Measurements from ENCODE around the gene PSMA6. TPM values are rescaled to one million over a fixed set of nuclear protein-coding genes. Genes with fewer than 3 reads are reported as not detected.

Gene PSMA6
- total RNA-seq, 6 experiments from 2014 or later = 66.9 to 122 (median 81.1) TPM

GRCh38 chr14:35361141-35361480 lies 68.9 kb downstream of the PSMA6 start:
- H3K27me3 ChIP-seq = no peaks in the 10 kb centered on the region
- no peaks in the 10 kb centered on the region for H3K9me3 ChIP-seq
- DNase-seq = peak in 1 of 3 donors; percentile 22
- ATAC-seq = no peak
- H3K27ac ChIP-seq = no peak overlapping the region
- intact Hi-C loops (cut with DNase I) = no loop called here
- no peaks in the 10 kb centered on the region for H3K36me3 ChIP-seq
- 96% methylated on average over 4 of the region's 8 CpGs for WGBS (ENCODE audit: insufficient coverage, low coverage, low lambda C conversion rate, missing lambda C conversion rate)
- TF ChIP-seq POLR2A (IDR thresholded peaks at IDR 0.05) = no peak
- TF ChIP-seq CTCF (IDR thresholded peaks at IDR 0.05) = no peak
- no peak overlapping the region for H3K4me3 ChIP-seq
- peaks cover 0 to 8% (median 3%) of the 10 kb centered on the region in 4 donors for H3K4me1 ChIP-seq

GRCh38 chr14:35362450-35362849 lies 70.3 kb downstream of the PSMA6 start:
- DNase-seq = no peak
- H3K4me3 ChIP-seq = no peak overlapping the region
- no peaks in the 10 kb centered on the region for H3K36me3 ChIP-seq
- intact Hi-C loops (cut with DNase I) = no loop called here
- H3K27ac ChIP-seq = peak overlapping the region in 2 of 3 donors; percentile 31 to 69
- 41% methylated on average over 3 of the region's 3 CpGs for WGBS (ENCODE audit: insufficient coverage, low coverage, low lambda C conversion rate, missing lambda C conversion rate)
- peaks cover 0 to 12% (median 0%) of the 10 kb centered on the region in 4 donors for H3K4me1 ChIP-seq
- H3K27me3 ChIP-seq = no peaks in the 10 kb centered on the region
- no peaks in the 10 kb centered on the region for H3K9me3 ChIP-seq
- no peak for ATAC-seq
- TF ChIP-seq POLR2A (IDR thresholded peaks at IDR 0.05) (no peak), CTCF (IDR thresholded peaks at IDR 0.05) (no peak)

- no peak overlapping the region for H3K4me3 ChIP-seq
- peak overlapping the region in 1 of 3 donors; percentile 73 for H3K27ac ChIP-seq
- TF ChIP-seq POLR2A (IDR thresholded peaks at IDR 0.05) = no peak
- TF ChIP-seq CTCF (IDR thresholded peaks at IDR 0.05) = no peak
- H3K9me3 ChIP-seq = no peaks in the 10 kb centered on the region
- intact Hi-C loops (cut with DNase I) = no loop called here
- no peaks in the 10 kb centered on the region for H3K36me3 ChIP-seq
- H3K27me3 ChIP-seq = no peaks in the 10 kb centered on the region
- 65% methylated on average over 25 of the region's 25 CpGs for WGBS (ENCODE audit: insufficient coverage, low coverage, low lambda C conversion rate, missing lambda C conversion rate)
- peaks cover 0 to 12% (median 0%) of the 10 kb centered on the region in 4 donors for H3K4me1 ChIP-seq
- ATAC-seq = peak; percentile 32 to 59 (median 36)
- no peak for DNase-seq
These were observed 70.8 kb downstream of the PSMA6 start for GRCh38 chr14:35362911-35363374.

DNA sequence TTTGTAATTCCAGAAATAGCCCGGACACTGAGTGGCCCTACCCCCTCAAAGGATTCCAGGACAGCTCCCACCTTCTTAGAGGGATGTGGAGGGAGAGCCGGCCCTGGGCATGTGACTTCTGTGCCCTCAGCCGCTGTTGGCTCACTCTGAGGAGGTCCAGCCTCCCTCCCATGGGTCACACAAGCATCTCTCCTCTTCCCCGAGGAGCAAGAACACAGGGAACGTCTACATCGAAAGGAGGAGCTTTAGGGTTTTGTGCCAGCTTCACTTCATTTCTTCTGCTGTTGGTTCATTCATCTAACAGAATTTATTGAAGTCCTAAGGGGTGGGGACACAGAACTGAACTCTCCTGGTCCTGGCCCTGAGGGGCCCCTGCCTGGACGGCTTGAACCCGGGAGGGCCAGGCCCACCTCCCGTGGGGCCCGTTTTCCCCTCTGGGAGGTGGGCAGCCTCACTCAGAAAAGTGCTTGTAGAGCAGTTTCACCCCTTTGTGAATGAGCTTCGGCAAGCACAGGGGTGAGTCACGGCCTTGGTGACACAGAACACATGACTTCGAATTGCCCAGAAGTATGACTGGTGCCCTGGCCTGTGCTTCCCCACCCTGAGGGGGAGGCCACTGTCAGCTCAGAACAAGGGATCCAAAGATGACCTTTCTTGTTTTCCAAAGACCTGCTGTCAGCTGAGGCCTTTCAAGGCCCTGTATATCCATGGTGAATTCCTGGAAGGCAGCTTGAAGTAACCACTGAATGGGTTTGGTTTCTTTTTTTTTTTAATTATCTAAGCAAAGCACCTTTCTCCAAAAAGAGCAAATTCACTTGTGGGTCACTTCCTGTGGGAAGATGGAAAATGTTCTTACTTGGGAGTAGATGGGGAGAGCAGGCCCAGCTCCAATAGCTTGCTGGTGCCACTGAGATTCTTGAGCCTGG lies 73.2 kb downstream of the PSMA6 start:
- no peaks in the 10 kb centered on the region for H3K9me3 ChIP-seq
- peak overlapping the region; percentile 24 to 56 (median 40) for H3K27ac ChIP-seq
- H3K4me3 ChIP-seq = no peak overlapping the region
- 37% methylated on average over 2 of the region's 13 CpGs for WGBS (ENCODE audit: insufficient coverage, low coverage, low lambda C conversion rate, missing lambda C conversion rate)
- no peaks in the 10 kb centered on the region for H3K27me3 ChIP-seq
- intact Hi-C loops (cut with DNase I) = no loop called here
- DNase-seq (peak in 2 of 3 donors; percentile 64 to 80), ATAC-seq (peak; percentile 67 to 86 (median 72))
- TF ChIP-seq POLR2A (IDR thresholded peaks at IDR 0.05) (peak; percentile 21), CTCF (IDR thresholded peaks at IDR 0.05) (no peak)
- H3K4me1 ChIP-seq = peaks cover 0 to 12% (median 0%) of the 10 kb centered on the region in 4 donors
- no peaks in the 10 kb centered on the region for H3K36me3 ChIP-seq
